Peyer's patch (tissue), 4 donors: Measurements from ENCODE around the gene KLHDC8A. TPM values are rescaled to one million over a fixed set of nuclear protein-coding genes. Genes with fewer than 3 reads are reported as not detected.

Source experiments
- DNase-seq, 3 donors: peaks; one replicate each; pipeline ENCODE4 v3.0.0-alpha.2; 2017 to 2019
- H3K27ac ChIP-seq, 4 donors: fragments of 200-600 bp; sonication (generic); one replicate each; pipeline ENCODE4 v1.5.1; 2016 to 2019
- H3K27me3 ChIP-seq, 2 donors: fragments of 200-600 bp; sonication (generic); one replicate each; pipeline ENCODE4 v1.5.1; 2019
- H3K36me3 ChIP-seq, 3 donors: fragments of 200-600 bp; sonication (generic); one replicate each; pipeline ENCODE4 v1.5.1; 2016 to 2019
- H3K4me1 ChIP-seq, 4 donors: fragments of 200-600 bp; sonication (generic); one replicate each; pipeline ENCODE4 v1.5.1; 2016 to 2019
- H3K4me3 ChIP-seq, 4 donors: fragments of 200-600 bp; sonication (generic); 1 replicate in 3 of 4; 2 replicates in 1 of 4; pipeline ENCODE4 v1.5.1; 2016 to 2019; ENCODE audit warnings: mild to moderate bottlenecking in 1 of 4
- H3K9me3 ChIP-seq, 4 donors: fragments of 200-600 bp; sonication (generic); one replicate each; pipeline ENCODE4 v1.5.1; 2016 to 2019; ENCODE audit warnings: mild to moderate bottlenecking in 1 of 4
- CTCF ChIP-seq, 6 experiments: fragments of 450-650 bp in 4 of 6; fragments of 200-600 bp in 2 of 6; sonication (generic) in 1 of 6; IDR thresholded peaks; one replicate each; pipeline ENCODE4 v1.5.1; 2017 to 2019; ENCODE audit warnings: antibody characterized with exemption in 6 of 6, mild to moderate bottlenecking in 3 of 6, moderate library complexity in 1 of 6
- POLR2A ChIP-seq, 2 donors: fragments of 450-650 bp; IDR thresholded peaks; one replicate each; pipeline ENCODE4 v1.5.1; 2017; ENCODE audit warnings: antibody characterized with exemption in 2 of 2, mild to moderate bottlenecking in 2 of 2, moderate library complexity in 2 of 2
- total RNA-seq, 4 donors: library from RNA; depleted of rRNA; stranded (reverse); fragments of >200 nt; gene quantifications; one replicate each; pipeline ENCODE4 v1.1.0, GENCODE V29; 2016

KLHDC8A gene
- total RNA-seq, 4 donors from 2014 or later, result not detected

GRCh38 chr1:205325334-205325884 lies 31.3 kb downstream of the KLHDC8A start:
- Histone ChIP-seq H3K36me3 (no peaks in the 10 kb centered on the region), H3K27me3 (no peaks in the 10 kb centered on the region), H3K4me1 (peaks cover 0 to 12% (median 8%) of the 10 kb centered on the region in 4 donors), H3K9me3 (no peaks in the 10 kb centered on the region), H3K4me3 (no peak overlapping the region), H3K27ac (peak overlapping the region in 1 of 4 donors; percentile 42)
- DNase-seq, result peak; percentile 51 to 85 (median 62)
- peak; percentile 37 to 94 (median 84) for TF ChIP-seq CTCF (IDR thresholded peaks at IDR 0.05)
- no peak for TF ChIP-seq POLR2A (IDR thresholded peaks at IDR 0.05)

GRCh38 chr1:205324781-205325180 lies 31.9 kb downstream of the KLHDC8A start:
- no peak overlapping the region for H3K4me3 ChIP-seq
- H3K36me3 ChIP-seq, result no peaks in the 10 kb centered on the region
- TF ChIP-seq POLR2A (IDR thresholded peaks at IDR 0.05) (no peak), CTCF (IDR thresholded peaks at IDR 0.05) (no peak)
- H3K9me3 ChIP-seq, result no peaks in the 10 kb centered on the region
- peaks cover 0 to 15% (median 8%) of the 10 kb centered on the region in 4 donors for H3K4me1 ChIP-seq
- H3K27me3 ChIP-seq, result no peaks in the 10 kb centered on the region
- DNase-seq, result no peak
- peak overlapping the region in 1 of 4 donors; percentile 42 for H3K27ac ChIP-seq

GRCh38 chr1:205323794-205324193 lies 32.9 kb downstream of the KLHDC8A start:
- Histone ChIP-seq H3K27ac (no peak overlapping the region), H3K4me3 (no peak overlapping the region), H3K9me3 (no peaks in the 10 kb centered on the region), H3K27me3 (no peaks in the 10 kb centered on the region), H3K36me3 (no peaks in the 10 kb centered on the region), H3K4me1 (peaks cover 0 to 23% (median 9%) of the 10 kb centered on the region in 4 donors)
- no peak for DNase-seq
- TF ChIP-seq CTCF (IDR thresholded peaks at IDR 0.05), result no peak
- TF ChIP-seq POLR2A (IDR thresholded peaks at IDR 0.05), result no peak

- Histone ChIP-seq H3K27ac (peak overlapping the region; percentile 86 to 94 (median 90)), H3K4me3 (peak overlapping the region; percentile 60 to 94 (median 88)), H3K9me3 (no peaks in the 10 kb centered on the region), H3K36me3 (no peaks in the 10 kb centered on the region), H3K27me3 (no peaks in the 10 kb centered on the region), H3K4me1 (peaks cover 8 to 42% (median 25%) of the 10 kb centered on the region in 4 donors)
- DNase-seq, result no peak
- TF ChIP-seq CTCF (IDR thresholded peaks at IDR 0.05), result no peak
- no peak for TF ChIP-seq POLR2A (IDR thresholded peaks at IDR 0.05)
These were observed 34.8 kb downstream of the KLHDC8A start for GRCh38 chr1:205321959-205322283.

GRCh38 chr1:205321162-205321958 lies 35.4 kb downstream of the KLHDC8A start, which contains the start of gene NUAK2:
TSS of gene NUAK2 (minus strand) at chr1:205321745. CDS start at chr1:205321628, 117 bp downstream.
- H3K4me1 ChIP-seq, result peaks cover 13 to 47% (median 30%) of the 10 kb centered on the region in 4 donors
- peak within 1 kb of the TSS; percentile 86 to 94 (median 90) for H3K27ac ChIP-seq
- H3K36me3 ChIP-seq, result no peaks in the 10 kb centered on the region
- no peaks in the 10 kb centered on the region for H3K9me3 ChIP-seq
- no peaks in the 10 kb centered on the region for H3K27me3 ChIP-seq
- peak; percentile 97 to 98 (median 98) for DNase-seq
- peak in 4 of 6 experiments; percentile 23 to 34 (median 25) for TF ChIP-seq CTCF (IDR thresholded peaks at IDR 0.05)
- TF ChIP-seq POLR2A (IDR thresholded peaks at IDR 0.05), result peak; percentile 95
- peak within 1 kb of the TSS; percentile 60 to 94 (median 88) for H3K4me3 ChIP-seq
